NCI-H187 treated with DMSO at 0.1 percent for 48 hours (cell line): ENCODE results near the gene SULT1C2.
A peak's percentile ranks its signal among the peaks of the same experiment; 100 is the strongest.
"Not testable (repeated sequence)": the region's sequence is repeated elsewhere in the genome, so short reads cannot be mapped to it uniquely, and the experiment has no call there.

ENCODE experiments used
- DNase-seq: peaks from one replicate; lab custom pipeline; 2025; lab: John Stamatoyannopoulos, UW

The SULT1C2 gene

GRCh38 chr2:108288534-108289106, at the start of gene SULT1C2:
SULT1C2 (plus strand) TSS chr2:108288895; CDS start chr2:108293668, 4,773 bp downstream.
- DNase-seq, result peak; percentile 21

- DNase-seq, result no peak
Measured at GRCh38 chr2:108239786-108240185, 48.9 kb upstream of the SULT1C2 start, which contains the start of gene SULT1C3. SULT1C3 (plus strand) TSS chr2:108239968; CDS start chr2:108247195, 7,227 bp downstream.

GRCh38 chr2:108240966-108241365, 47.7 kb upstream of the SULT1C2 start:
- DNase-seq, result no peak

GRCh38 chr2:108243566-108243965, 45.1 kb upstream of the SULT1C2 start:
- no peak for DNase-seq

- DNase-seq, result no peak
Measured at GRCh38 chr2:108244667-108245414, 43.9 kb upstream of the SULT1C2 start.

- DNase-seq, result no peak
Measured at GRCh38 chr2:108253106-108253505, 35.6 kb upstream of the SULT1C2 start.

GRCh38 chr2:108257757-108258331, 30.9 kb upstream of the SULT1C2 start:
- no peak for DNase-seq

- no peak for DNase-seq
Measured at GRCh38 chr2:108260773-108261172, 27.9 kb upstream of the SULT1C2 start.

GRCh38 chr2:108262036-108262435, 26.7 kb upstream of the SULT1C2 start:
- no peak for DNase-seq

GRCh38 chr2:108263401-108263800, 25.3 kb upstream of the SULT1C2 start:
- DNase-seq, result no peak

GRCh38 chr2:108266218-108266617, 22.5 kb upstream of the SULT1C2 start:
- DNase-seq, result no peak

- DNase-seq, result no peak
Measured at GRCh38 chr2:108267101-108267500, 21.6 kb upstream of the SULT1C2 start.

- DNase-seq, result no peak
Measured at GRCh38 chr2:108268001-108268400, 20.7 kb upstream of the SULT1C2 start.

GRCh38 chr2:108270346-108270745, 18.3 kb upstream of the SULT1C2 start:
- no peak for DNase-seq

GRCh38 chr2:108270768-108271506, 17.8 kb upstream of the SULT1C2 start:
- no peak for DNase-seq

GRCh38 chr2:108271691-108272253, 16.9 kb upstream of the SULT1C2 start:
- DNase-seq, result no peak

- no peak for DNase-seq
Measured at GRCh38 chr2:108278631-108279030, 10.1 kb upstream of the SULT1C2 start.

- no peak for DNase-seq
Measured at GRCh38 chr2:108279468-108279867, 9.2 kb upstream of the SULT1C2 start.

- no peak for DNase-seq
Measured at GRCh38 chr2:108280466-108280865, 8.2 kb upstream of the SULT1C2 start.

- DNase-seq, result not testable (repeated sequence)
Measured at GRCh38 chr2:108284566-108284965, 4.1 kb upstream of the SULT1C2 start.

GRCh38 chr2:108285616-108286015, 3.1 kb upstream of the SULT1C2 start:
- DNase-seq, result no peak

GRCh38 chr2:108287169-108287568, 1.5 kb upstream of the SULT1C2 start:
- no peak for DNase-seq
